DND-41 (cell line): ENCODE measurements around the gene FAM110A.
"Not testable (repeated sequence)": the region's sequence is repeated elsewhere in the genome, so short reads cannot be mapped to it uniquely, and the experiment has no call there.

ENCODE experiments used
- EZH2 ChIP-seq: IDR thresholded peaks from 3 replicates; pipeline ENCODE4 v1.6.1; 2012; ENCODE audit warnings: borderline replicate concordance, low read depth, mild to moderate bottlenecking, moderate library complexity, low read length, inconsistent platforms; ENCODE audit not compliant: severe bottlenecking
- TF ChIP-seq, protein P1 (sequence below): IDR thresholded peaks from 2 replicates; pipeline ENCODE4 v1.5.1; 2012; ENCODE audit warnings: borderline replicate concordance, low read length, moderate library complexity, mild to moderate bottlenecking; ENCODE audit not compliant: poor library complexity, severe bottlenecking; ENCODE audit errors: extremely low read depth

DNA sequence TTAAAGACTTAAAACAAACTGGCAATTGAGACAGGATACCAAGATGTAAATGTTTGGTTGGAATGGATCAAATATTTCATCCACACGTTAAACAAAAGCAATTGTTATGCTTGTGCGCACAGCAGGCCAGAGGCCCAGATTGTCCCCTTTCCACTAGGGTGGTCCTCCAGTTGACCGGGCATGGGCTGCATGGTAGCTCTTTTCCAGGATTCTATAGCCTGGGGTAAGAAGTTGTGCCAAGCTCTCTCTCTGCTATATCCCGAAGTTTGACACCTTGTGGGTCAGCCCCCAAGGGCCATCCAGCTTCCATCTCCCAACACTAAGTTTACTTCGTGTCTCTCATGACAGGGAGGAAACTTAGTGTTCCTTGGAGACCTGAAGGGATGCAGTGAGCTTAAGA, 34.8 kb upstream of the FAM110A start:
- TF ChIP-seq, protein P1, sequence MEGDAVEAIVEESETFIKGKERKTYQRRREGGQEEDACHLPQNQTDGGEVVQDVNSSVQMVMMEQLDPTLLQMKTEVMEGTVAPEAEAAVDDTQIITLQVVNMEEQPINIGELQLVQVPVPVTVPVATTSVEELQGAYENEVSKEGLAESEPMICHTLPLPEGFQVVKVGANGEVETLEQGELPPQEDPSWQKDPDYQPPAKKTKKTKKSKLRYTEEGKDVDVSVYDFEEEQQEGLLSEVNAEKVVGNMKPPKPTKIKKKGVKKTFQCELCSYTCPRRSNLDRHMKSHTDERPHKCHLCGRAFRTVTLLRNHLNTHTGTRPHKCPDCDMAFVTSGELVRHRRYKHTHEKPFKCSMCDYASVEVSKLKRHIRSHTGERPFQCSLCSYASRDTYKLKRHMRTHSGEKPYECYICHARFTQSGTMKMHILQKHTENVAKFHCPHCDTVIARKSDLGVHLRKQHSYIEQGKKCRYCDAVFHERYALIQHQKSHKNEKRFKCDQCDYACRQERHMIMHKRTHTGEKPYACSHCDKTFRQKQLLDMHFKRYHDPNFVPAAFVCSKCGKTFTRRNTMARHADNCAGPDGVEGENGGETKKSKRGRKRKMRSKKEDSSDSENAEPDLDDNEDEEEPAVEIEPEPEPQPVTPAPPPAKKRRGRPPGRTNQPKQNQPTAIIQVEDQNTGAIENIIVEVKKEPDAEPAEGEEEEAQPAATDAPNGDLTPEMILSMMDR = not testable (repeated sequence)
- TF ChIP-seq EZH2 = not testable (repeated sequence)
